Measurements from ENCODE around the gene TMEM240.
"Not testable (repeated sequence)": the region's sequence is repeated elsewhere in the genome, so short reads cannot be mapped to it uniquely, and the experiment has no call there.

Gene TMEM240

DNA sequence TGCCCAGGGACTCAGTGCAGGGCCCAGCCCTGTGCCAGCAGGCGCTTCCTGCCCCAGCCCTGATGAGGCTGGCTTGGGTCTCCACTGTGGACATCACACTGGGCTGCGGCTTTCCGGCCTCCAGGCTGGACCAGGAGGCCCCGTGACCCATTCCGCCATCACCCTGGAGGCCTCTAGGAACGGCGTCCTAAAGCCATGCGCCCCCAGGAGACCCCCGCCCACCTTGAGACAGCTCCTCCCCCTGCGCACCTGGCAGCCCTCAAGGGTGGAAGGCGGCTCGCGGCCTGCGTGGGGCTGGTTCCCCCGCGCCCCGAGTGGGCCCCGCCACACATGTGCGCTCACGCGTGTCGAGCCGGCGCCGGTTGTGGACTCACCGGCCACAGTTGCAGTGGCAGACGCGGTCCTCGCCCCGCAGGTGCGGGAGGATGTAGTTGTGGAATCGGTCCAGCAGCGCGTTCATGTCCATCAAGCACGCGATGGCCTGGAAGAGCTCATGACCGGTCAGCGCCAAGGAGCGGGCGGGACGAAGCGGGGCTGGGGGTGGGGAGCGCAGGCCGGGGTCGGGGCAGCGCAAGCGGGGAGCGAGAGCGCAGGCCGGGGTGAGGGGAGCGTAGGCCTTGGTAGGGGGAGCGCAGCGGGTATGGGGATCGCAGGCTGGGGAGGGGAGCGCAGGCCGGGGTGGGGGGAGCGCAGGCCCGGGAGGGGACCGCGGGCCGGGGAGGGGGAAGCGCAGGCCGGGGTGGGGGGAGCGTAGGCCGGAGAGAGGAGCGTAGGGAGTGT is 924 bp downstream of the TMEM240 start:
- no peak for DNase-seq

DNA sequence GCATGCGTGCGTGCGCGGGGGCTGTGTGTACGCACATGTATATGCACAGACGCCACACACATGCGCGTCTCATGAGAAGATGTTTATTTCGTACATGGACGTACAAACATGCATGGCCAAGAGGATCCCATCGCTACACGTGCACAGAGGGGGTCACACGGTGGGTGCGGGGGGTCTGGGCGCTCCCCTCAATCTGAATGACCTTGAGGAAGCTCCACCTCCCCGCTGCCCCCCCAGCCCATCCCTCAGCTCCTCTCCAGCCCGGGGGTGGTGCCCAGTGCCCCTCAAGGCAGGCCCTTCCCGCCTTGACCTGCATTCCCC is 1.5 kb downstream of the TMEM240 start:
- DNase-seq = no peak

DNA sequence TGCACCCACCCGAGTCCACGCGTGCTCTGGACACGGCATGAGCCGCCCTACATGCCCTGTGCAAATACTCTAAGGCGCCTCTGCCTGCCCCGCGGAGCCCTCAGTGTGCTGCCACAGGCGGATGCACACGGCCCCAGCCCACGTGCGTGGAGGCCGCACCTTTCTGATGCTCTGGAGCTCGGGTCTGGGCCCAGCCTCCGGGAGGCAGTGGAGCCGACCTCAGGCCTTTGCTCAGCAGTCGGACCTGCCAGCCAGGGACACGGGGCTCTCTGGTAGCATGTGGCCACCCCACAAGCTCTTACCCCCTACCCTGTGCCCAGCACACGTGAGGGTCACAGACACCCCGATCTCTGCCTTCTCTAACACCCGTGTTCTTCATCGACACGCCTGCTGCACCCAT is 2.1 kb downstream of the TMEM240 start:
- DNase-seq = no peak

DNA sequence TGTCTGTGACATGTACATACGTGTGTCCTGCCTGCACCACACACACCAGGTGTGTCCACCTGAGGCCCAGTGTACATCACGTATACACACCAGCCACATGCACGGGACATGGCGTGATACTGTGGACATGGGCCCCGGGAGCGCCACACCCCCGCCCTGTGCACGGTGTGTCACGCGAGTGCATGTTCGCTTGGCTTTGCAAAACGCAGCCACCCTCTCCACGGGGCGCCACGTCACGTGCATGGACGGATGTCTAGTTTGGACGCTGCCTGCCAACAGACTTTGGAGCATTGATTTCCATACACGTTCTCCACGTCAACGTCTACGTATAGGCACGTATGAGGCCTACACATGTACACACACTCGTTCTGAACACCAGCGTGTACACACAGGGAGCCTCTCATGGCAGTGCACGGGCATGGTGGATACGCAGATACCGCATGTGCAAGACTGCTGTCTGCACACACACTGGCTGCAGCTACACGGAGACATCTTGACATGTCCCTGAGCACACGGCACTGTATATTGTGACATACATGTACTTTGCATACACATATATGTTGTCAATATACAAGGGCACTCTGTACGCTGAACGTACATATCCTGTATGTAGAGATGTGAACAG is 2.7 kb downstream of the TMEM240 start:
- no peak for DNase-seq

DNA sequence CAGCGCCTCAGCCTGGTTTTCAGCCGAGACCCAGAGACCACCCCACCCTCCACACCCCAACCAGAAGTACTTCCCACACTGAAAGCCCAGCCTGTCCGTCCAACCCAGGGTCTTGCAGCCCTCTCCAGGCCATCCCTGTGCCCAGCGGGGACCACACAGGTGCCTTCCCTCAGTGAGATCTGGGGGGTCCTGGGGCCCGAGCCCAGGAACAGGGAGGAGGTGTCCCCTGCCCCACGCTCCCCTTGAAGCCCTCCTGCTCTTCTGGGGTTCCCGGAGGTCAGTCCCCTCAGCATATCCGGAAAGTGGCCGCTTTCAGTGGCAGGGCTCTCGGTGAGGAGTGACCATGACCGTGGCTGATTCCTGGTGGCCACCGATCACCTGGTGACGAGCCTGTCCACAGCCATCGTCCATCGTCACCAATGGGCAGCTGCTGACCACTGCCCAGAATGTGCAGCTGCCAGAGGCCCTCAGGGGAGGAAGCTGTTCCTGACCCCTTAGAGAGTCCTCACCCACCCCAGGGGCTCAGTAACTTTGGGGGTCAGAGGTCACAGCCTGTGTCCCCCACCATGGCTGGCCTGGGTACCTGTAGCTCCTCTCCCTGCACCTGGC is 3.4 kb downstream of the TMEM240 start:
- DNase-seq = no peak

DNA sequence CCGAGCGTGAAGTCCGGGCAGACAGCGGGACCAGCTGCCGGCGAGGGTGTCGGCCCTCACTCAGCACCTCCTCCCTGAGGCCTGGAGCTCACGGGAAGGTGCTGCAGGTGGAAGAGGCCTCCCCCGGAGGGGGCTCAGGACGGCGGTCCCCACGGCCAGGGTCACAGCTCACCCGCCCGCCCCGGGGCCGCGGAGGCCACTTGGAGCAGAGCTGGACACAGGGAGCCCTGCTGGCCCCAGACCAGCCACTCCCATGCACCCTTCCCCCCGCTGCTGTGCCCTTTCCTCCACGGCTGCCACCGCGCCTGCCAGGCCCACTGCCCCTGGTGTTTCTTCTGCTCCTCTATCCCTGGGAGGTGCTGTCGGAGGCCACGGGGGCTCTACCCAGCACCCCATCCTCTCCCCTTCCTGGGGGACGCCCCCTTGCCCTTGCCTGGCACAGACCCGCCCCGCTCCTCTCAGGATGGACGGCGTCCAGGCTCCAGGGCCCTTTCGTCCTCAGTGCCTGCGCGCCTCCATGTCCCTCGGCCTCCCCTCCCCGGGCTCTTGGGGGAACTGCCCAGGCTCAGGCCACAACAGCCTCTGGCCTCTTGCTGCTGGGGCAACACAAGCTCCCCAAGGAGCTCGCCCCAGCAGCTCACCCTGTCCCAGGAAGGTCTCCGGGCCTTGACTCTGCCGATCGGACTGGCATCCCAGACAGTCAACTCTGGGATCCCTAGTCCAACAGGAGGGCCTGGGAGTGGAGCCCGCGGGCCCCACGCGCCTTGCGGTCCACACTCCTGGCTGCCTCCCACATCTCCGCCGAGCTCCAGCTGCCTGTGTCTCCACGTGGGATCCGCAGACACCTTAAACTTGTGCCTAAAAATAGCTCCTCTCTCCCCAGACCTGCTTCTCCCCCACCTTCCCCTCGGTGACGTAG is 4.1 kb downstream of the TMEM240 start:
- DNase-seq = no peak

DNA sequence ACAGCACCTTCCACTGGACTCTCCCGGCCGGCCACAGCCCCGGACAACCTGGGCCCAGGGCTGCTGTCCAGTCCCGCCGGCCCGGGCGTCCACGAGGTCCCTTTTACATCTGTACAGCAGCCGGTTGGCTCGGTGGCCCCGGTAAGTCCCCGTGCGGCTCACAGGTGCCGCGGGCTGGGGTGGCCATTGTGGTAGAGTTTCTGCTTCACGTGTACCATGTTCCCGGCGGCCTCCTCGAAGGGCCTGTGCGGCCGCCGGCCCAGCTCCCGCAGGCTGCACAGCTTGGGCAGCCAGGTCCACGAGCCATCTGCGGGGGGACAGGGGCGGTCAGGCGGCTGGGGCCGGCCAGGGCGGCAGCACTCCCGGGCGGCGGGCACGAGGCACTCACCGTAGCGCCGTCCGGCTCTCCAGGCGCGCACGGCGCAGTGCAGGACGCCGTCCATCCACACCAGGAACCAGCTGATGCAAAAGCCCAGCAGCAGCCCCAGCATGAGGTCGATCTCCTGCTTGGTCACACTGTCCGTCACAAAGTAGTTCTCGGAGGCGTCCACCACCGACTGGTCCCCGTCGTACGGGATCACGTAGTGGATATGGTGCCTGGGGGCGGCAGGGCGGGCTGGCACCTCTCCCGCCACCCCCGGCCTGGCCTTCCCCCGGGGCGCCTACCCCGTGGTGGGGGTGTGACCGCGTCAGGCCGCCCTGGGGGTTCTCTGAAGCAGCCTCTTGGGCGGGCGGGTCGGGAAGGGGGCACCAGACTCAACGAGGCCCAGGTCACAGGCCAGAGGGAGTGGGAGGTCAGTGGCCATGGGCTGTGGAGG is 5.0 kb downstream of the TMEM240 start:
- no peak for DNase-seq

- no peak for DNase-seq
Measured at GRCh38 chr1:1534401-1535154, 5.8 kb downstream of the TMEM240 start.

- not testable (repeated sequence) for DNase-seq
Measured at GRCh38 chr1:1533894-1534291, 6.5 kb downstream of the TMEM240 start.

- DNase-seq = not testable (repeated sequence)
Measured at GRCh38 chr1:1533176-1533893, 7.1 kb downstream of the TMEM240 start.

DNA sequence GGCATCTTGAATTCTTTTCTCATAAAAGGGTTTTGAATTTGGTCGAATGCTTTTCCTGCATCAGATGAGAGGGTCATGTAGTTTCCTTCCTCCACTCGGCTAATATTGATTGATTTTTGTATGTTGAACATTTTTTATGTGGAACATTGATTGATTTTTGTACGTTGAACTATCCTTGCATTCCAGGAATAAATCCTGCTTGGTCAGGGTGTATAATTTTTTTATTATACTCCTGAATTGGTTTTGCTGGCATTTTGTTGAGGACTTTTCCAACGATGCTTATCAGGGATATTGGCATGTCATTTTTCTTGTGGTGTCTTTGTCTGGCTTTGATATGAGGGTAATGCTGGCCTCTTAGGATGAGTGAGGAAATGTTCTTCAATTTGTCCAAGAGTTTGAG is 8.5 kb downstream of the TMEM240 start:
- DNase-seq = no peak

- DNase-seq = no peak
Measured at GRCh38 chr1:1529936-1530335, 10.5 kb downstream of the TMEM240 start.

GRCh38 chr1:1529321-1529720 is 11.1 kb downstream of the TMEM240 start:
- no peak for DNase-seq

GRCh38 chr1:1528301-1529267 is 11.8 kb downstream of the TMEM240 start:
- no peak for DNase-seq

DNA sequence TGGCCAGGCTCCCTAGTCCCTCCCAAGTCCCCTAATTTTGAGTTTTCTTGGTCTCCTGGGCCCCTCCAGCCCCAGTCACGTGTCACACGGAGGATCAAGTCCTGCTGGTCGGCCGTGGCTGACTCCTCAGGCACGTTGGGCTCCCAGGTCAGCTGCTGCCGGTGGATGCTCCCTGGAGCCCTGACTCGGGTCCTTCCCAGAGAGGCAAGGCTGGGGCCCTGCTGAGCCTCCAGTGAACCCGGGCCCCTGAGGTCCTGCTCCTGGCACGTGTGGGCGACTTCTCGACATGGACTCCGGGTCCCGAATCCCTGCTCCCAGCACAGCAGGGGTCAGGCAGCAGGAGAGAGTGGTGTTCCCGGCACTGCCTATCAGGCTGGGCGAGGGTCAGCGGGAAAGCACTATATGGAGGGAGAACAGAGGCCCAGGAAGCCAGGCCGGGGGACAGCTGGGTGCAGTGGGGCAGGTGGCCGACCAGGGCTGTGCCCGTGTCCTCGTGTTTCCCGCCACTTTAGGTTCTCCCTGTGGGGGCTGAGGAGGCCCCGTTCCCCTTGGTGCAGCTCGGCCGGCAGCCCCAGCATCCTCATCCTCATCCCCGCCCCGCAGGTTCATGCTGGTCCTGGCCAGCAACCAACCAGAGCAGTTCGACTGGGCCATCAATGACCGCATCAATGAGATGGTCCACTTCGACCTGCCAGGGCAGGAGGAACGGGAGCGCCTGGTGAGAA is 13.2 kb downstream of the TMEM240 start:
- no peak for DNase-seq

- DNase-seq = not testable (repeated sequence)
Measured at GRCh38 chr1:1526476-1526875, 13.9 kb downstream of the TMEM240 start.

DNA sequence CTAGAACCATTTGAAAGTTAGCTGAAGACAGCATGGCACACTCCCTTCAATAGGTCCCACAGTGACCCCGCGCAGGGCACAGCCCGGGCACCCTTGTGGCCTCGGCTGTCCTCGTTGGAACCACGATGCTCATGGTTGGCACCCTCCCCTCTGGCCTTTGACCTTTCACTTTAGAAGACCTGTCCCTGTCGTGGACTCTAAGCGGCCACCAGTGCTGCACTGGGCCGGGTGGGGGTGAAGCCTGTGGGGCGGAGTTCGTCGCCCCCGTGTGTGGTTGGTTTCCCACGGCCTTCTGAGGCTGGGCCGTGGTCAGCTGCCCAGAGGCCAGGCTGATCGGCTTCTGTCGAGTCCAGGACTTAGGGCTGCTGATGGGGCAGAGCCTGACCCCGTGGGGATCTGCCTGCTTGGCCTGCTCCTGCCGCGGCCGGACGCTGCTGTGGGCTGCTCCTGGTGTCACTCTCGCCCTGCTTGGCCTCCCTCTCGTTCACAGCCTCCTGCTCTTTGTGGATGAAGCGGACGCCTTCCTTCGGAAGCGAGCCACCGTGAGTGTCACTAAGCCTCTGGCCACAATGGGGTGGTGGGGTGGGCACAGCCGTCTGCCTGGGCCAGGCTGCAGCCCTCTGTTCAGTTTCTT is 15.6 kb downstream of the TMEM240 start:
- not testable (repeated sequence) for DNase-seq

DNA sequence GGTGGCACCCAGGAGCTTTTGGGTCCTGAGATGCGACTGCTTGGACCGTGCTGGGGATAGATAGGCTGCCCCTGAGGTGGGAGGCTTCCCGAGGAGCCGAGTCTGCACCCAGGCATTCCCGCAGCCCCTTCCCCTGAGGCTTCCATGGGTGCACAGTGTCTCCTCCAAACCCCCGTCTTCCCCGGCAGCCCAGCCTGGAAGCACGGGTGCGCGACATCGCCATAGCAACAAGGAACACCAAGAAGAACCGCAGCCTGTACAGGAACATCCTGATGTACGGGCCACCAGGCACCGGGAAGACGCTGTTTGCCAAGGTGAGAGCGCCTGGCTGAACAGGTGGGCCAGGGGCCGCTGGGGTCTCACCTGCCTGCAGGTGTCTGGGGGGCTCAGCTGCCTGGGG is 16.8 kb downstream of the TMEM240 start:
- not testable (repeated sequence) for DNase-seq
